Measurements from ENCODE around the gene SMCP.

The SMCP gene, protein sequence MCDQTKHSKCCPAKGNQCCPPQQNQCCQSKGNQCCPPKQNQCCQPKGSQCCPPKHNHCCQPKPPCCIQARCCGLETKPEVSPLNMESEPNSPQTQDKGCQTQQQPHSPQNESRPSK

DNA sequence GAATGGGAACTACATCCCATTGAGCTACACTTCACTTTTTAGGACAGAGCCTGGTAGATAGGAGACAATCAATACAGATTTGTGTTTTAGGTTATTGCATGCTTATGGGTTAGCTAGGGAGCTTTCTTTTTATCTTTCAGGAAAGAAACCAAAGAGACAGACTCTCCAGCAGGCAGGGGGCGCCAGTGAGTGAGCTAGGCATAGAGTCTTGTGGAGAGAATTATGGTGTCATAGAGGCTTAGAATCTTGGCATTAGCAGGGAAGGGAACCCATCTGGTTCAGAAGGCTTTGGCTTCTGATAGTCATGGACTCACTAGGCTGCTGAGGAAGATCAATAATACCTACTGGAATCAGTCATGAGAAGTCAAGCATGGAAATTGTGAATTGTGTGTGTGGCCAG, at the start of gene SMCP:
Gene SMCP, plus strand, starts transcription at position 281 of the 400 bp plus-strand sequence. CDS start 6,101 bp downstream, outside the sequence.
- DNase-seq (ENCODE audit: insufficient read length, low spot score) (no peak), FAIRE-seq (no peak)
- TF ChIP-seq, protein P1, sequence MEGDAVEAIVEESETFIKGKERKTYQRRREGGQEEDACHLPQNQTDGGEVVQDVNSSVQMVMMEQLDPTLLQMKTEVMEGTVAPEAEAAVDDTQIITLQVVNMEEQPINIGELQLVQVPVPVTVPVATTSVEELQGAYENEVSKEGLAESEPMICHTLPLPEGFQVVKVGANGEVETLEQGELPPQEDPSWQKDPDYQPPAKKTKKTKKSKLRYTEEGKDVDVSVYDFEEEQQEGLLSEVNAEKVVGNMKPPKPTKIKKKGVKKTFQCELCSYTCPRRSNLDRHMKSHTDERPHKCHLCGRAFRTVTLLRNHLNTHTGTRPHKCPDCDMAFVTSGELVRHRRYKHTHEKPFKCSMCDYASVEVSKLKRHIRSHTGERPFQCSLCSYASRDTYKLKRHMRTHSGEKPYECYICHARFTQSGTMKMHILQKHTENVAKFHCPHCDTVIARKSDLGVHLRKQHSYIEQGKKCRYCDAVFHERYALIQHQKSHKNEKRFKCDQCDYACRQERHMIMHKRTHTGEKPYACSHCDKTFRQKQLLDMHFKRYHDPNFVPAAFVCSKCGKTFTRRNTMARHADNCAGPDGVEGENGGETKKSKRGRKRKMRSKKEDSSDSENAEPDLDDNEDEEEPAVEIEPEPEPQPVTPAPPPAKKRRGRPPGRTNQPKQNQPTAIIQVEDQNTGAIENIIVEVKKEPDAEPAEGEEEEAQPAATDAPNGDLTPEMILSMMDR (IDR thresholded peaks at IDR 0.05; ENCODE audit: insufficient read depth, missing control alignments) = peak; percentile 24

DNA sequence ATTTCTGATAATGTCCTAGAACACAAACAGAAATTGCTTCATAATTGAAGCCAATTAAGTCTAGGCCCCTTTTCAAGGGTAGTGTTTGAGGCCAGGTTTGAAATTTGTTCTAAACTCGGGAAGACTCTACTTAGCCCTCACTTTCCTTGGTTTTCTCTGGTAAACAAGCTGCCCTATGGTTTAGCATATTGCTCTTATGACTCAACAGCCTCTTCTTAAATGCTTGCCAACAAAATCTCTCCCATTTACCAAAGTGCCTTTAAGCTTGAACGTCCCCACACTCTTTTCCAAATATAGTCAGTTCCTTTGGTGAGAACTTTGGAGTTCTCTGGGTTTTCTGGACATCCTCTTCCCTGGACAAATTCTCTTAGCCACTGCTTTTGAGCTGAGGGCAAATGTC, 41.3 kb upstream of the SMCP start:
- FAIRE-seq (no peak), DNase-seq (ENCODE audit: insufficient read length, low spot score) (no peak)
- TF ChIP-seq, protein P1 (IDR thresholded peaks at IDR 0.05; ENCODE audit: insufficient read depth, missing control alignments) = no peak

DNA sequence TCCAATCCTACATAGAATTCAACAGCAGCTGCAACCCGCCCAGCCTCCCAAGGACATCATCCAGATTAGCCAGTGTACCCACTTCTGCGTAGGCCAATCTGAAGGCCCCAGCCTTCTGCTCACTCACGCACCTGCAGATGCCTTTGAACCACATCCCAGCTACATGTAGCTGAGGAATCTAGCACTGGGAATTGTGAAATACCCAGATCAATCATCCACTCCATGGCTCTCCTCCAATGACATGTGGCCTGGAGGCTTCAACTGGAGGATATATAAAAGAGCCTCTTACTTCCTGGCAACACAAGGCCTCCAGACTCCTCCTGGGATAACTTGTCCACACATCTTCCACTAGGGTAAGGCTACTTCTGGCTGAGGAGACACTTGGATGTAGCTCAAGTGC, 35.6 kb upstream of the SMCP start, which contains the start of gene LCE6A:
Gene LCE6A, plus strand, starts transcription at position 301 of the 400 bp plus-strand sequence. CDS start 665 bp downstream, outside the sequence.
- no peak for DNase-seq (ENCODE audit: insufficient read length, low spot score)
- no peak for FAIRE-seq
- TF ChIP-seq, protein P1 (IDR thresholded peaks at IDR 0.05; ENCODE audit: insufficient read depth, missing control alignments) = no peak

DNA sequence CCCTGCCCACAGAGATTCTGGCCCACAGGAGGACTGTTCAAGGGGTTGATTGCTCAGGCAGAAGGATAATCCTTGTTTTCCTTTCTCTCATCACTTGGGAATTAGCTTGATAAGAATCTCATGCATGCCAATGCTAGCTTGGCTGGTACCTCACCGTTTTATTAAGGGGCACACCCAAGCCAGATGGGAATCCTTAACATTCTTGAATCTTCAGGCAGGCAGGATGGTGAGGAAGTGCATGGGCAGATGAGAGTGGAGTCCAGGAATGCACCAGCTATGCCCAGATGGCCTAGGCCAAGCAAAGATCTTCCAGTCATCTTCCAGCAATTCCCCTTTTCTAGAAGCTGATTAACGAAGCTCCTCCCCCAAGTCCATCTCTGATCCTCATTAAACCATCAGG, 22.5 kb upstream of the SMCP start:
- DNase-seq (ENCODE audit: insufficient read length, low spot score) = no peak
- no peak for FAIRE-seq
- TF ChIP-seq, protein P1 (IDR thresholded peaks at IDR 0.05; ENCODE audit: insufficient read depth, missing control alignments) = no peak

DNA sequence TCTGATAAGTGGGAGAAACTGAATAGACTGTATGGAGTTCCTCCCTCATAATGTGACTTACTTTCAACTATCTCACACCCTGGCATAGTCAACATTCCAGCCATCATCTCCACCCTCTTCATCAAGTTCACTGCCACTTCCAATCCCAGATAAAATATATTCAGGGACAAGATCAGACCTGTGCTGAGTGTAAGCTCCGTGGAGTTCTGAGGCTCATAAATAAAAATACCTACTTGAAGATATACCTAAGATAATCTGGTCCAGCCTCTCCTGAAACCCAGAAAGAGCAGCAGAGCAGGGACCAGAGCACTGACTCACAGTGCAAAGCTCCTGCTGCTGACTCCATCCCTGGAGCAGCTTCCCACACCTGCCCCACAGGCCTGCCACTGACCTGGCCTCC, 20.1 kb upstream of the SMCP start:
- TF ChIP-seq, protein P1 (IDR thresholded peaks at IDR 0.05; ENCODE audit: insufficient read depth, missing control alignments) = no peak
- DNase-seq (ENCODE audit: insufficient read length, low spot score) = no peak
- FAIRE-seq = no peak

DNA sequence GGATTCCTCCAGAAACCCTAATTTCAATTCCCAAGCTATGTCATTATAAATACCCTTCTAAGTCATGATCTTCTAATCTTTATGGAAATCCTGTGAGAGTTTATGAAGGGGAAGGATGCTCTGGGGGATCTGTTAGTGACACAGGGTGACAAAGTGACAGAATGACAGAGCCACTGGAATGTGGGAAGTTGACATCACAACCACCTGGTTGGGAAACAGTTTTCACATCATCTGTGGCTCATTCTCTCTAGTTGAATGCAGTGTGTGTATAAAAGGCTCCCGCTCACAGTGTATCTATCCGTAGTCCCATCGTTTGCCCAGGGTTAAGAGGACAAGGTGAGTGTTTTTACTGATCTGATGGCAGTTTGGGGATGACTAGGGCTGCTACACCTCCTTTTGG, 18.4 kb upstream of the SMCP start, which contains the start of gene LCE7A:
Gene LCE7A, plus strand, starts transcription at position 301 of the 400 bp plus-strand sequence. CDS start 702 bp downstream, outside the sequence.
- FAIRE-seq = no peak
- TF ChIP-seq, protein P1 (IDR thresholded peaks at IDR 0.05; ENCODE audit: insufficient read depth, missing control alignments) = no peak
- DNase-seq (ENCODE audit: insufficient read length, low spot score) = no peak

DNA sequence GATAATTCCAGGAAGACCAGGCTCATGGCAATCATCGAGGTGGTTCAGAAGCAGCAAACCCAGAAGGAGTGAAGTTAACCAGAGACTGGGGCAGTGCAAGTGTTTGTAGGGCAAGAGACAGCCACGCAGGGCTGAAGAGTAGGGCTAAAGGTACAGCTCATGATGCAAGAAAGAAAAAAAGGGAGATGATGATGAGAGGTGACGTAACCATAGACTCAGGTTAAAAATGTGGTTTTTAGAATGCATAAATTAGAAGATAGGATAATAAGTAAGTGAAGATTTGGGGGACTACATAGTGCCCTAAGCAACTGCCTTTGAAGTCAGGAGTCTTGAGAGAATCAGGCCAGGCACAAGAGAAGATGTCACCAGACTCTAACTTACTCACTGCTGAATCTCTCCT, 18.0 kb upstream of the SMCP start:
- TF ChIP-seq, protein P1 (IDR thresholded peaks at IDR 0.05; ENCODE audit: insufficient read depth, missing control alignments) = no peak
- no peak for FAIRE-seq
- no peak for DNase-seq (ENCODE audit: insufficient read length, low spot score)
